Uterine smooth muscle cell (primary cell): ENCODE results near the gene RBP7. TPM values are rescaled to one million over a fixed set of nuclear protein-coding genes. Genes with fewer than 3 reads are reported as not detected.

Experiments used
- total RNA-seq: library from RNA; depleted of rRNA; stranded (reverse); fragments of >200 nt; gene quantifications from 2 replicates; pipeline ENCODE4 v1.2.3, GENCODE V29; 2014

RBP7 gene
- total RNA-seq = not detected in 2 replicates

GRCh38 chr1:9996624-9997582 lies at the start of gene RBP7:
Gene RBP7 (plus strand): TSS chr1:9997228. CDS start chr1:9997259, 31 bp downstream.

GRCh38 chr1:10032590-10033358 lies 35.7 kb downstream of the RBP7 start, which contains the start of gene UBE4B:
Gene UBE4B (plus strand): TSS chr1:10032958. CDS start chr1:10033671, 713 bp downstream.

Other genes with a start within 250 kb of the RBP7 start
- 77.5 and 138 TPM in 2 replicates for gene CLSTN1, start 173.3 kb upstream of the RBP7 start, total RNA-seq
- gene CTNNBIP1, start 87.0 kb upstream of the RBP7 start, total RNA-seq = 24.2 and 25.2 TPM in 2 replicates
- 33.1 and 33.9 TPM in 2 replicates for gene LZIC, start 53.8 kb upstream of the RBP7 start, total RNA-seq
- 13.6 and 17.1 TPM in 2 replicates for gene NMNAT1, start 53.8 kb upstream of the RBP7 start, total RNA-seq
- gene UBE4B, start 35.7 kb downstream of the RBP7 start, total RNA-seq = 26.6 and 32.9 TPM in 2 replicates
- gene KIF1B, start 213.3 kb downstream of the RBP7 start, total RNA-seq = 34.4 and 38.0 TPM in 2 replicates